KMS-11 (cell line): ENCODE measurements around the gene ADAM12.

ENCODE experiments used
- H2AFZ ChIP-seq: fragments of 200-600 bp; sonication (generic); 2 replicates; pipeline ENCODE4 v1.6.1; 2016; ENCODE audit warnings: antibody characterized with exemption, mixed run types, low read depth
- H3K27ac ChIP-seq: fragments of 200-600 bp; sonication (generic); 2 replicates; pipeline ENCODE4 v1.6.1; 2016; ENCODE audit warnings: mild to moderate bottlenecking, mixed run types
- H3K27me3 ChIP-seq: fragments of 200-600 bp; sonication (generic); 2 replicates; pipeline ENCODE4 v1.6.1; 2017; ENCODE audit warnings: mild to moderate bottlenecking, low read depth, mixed run types, moderate library complexity; ENCODE audit not compliant: insufficient read depth
- H3K36me3 ChIP-seq: fragments of 200-600 bp; sonication (generic); 2 replicates; pipeline ENCODE4 v1.6.1; 2017; ENCODE audit warnings: mild to moderate bottlenecking, mixed run types; ENCODE audit not compliant: insufficient read depth
- H3K4me1 ChIP-seq: fragments of 200-600 bp; sonication (generic); 2 replicates; pipeline ENCODE4 v1.6.1; 2016; ENCODE audit warnings: mild to moderate bottlenecking, low read depth, mixed run types; ENCODE audit not compliant: poor library complexity, severe bottlenecking
- H3K4me2 ChIP-seq: fragments of 200-600 bp; sonication (generic); 2 replicates; pipeline ENCODE4 v1.7.0; 2016; ENCODE audit warnings: mild to moderate bottlenecking, mixed run types
- H3K4me3 ChIP-seq: fragments of 200-600 bp; sonication (generic); IDR thresholded peaks from 2 replicates; pipeline ENCODE4 v1.6.1; 2017; ENCODE audit warnings: low read depth, low read length, mixed read lengths; ENCODE audit not compliant: insufficient read depth
- H3K79me2 ChIP-seq: fragments of 200-600 bp; sonication (generic); 2 replicates; pipeline ENCODE4 v1.6.1; 2016; ENCODE audit warnings: low read depth, mixed run types; ENCODE audit not compliant: insufficient read depth
- H3K9ac ChIP-seq: fragments of 200-600 bp; sonication (generic); 2 replicates; pipeline ENCODE4 v1.6.1; 2016; ENCODE audit warnings: mild to moderate bottlenecking, mixed run types
- H4K20me1 ChIP-seq: fragments of 200-600 bp; sonication (generic); 2 replicates; pipeline ENCODE4 v1.6.1; 2016; ENCODE audit warnings: mild to moderate bottlenecking, mixed run types; ENCODE audit not compliant: insufficient read depth
- TF ChIP-seq, protein P1 (sequence below): fragments of 200-600 bp; sonication (generic); conservative IDR thresholded peaks from 2 replicates; pipeline ENCODE4 v1.6.1; 2017; ENCODE audit warnings: low read depth, mild to moderate bottlenecking, antibody characterized with exemption, low read length, moderate library complexity, mixed read lengths

Gene ADAM12

DNA sequence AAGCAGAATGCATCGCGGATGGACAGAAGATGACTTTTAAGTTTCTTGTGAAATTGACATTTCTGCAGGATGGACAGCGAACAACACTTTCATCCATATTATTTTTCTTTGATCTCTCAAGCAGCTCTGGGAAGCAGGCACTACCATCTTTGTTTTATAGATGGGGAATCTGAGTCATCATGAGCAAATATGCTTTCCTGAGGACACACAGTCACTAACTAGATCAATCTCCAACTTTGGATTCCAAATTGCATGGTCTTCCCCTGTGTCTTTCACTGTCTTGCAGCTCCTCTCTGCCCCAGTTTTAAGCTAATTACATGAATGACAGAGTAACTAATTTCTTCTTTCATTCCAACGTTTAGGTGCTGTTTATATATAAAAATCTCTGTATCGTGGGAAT is 201.5 kb downstream of the ADAM12 start:
- H3K4me3 ChIP-seq = no peak overlapping the region
- no peak overlapping the region for H3K4me2 ChIP-seq
- no peaks in the 10 kb centered on the region for H3K36me3 ChIP-seq
- no peak overlapping the region for H3K27ac ChIP-seq
- no peaks in the 10 kb centered on the region for H3K4me1 ChIP-seq
- TF ChIP-seq, protein P1, sequence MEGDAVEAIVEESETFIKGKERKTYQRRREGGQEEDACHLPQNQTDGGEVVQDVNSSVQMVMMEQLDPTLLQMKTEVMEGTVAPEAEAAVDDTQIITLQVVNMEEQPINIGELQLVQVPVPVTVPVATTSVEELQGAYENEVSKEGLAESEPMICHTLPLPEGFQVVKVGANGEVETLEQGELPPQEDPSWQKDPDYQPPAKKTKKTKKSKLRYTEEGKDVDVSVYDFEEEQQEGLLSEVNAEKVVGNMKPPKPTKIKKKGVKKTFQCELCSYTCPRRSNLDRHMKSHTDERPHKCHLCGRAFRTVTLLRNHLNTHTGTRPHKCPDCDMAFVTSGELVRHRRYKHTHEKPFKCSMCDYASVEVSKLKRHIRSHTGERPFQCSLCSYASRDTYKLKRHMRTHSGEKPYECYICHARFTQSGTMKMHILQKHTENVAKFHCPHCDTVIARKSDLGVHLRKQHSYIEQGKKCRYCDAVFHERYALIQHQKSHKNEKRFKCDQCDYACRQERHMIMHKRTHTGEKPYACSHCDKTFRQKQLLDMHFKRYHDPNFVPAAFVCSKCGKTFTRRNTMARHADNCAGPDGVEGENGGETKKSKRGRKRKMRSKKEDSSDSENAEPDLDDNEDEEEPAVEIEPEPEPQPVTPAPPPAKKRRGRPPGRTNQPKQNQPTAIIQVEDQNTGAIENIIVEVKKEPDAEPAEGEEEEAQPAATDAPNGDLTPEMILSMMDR = no peak
- no peaks in the 10 kb centered on the region for H3K27me3 ChIP-seq
- no peaks in the 10 kb centered on the region for H4K20me1 ChIP-seq
- no peak overlapping the region for H2AFZ ChIP-seq
- H3K9ac ChIP-seq = no peak overlapping the region
- H3K79me2 ChIP-seq = no peaks in the 10 kb centered on the region

DNA sequence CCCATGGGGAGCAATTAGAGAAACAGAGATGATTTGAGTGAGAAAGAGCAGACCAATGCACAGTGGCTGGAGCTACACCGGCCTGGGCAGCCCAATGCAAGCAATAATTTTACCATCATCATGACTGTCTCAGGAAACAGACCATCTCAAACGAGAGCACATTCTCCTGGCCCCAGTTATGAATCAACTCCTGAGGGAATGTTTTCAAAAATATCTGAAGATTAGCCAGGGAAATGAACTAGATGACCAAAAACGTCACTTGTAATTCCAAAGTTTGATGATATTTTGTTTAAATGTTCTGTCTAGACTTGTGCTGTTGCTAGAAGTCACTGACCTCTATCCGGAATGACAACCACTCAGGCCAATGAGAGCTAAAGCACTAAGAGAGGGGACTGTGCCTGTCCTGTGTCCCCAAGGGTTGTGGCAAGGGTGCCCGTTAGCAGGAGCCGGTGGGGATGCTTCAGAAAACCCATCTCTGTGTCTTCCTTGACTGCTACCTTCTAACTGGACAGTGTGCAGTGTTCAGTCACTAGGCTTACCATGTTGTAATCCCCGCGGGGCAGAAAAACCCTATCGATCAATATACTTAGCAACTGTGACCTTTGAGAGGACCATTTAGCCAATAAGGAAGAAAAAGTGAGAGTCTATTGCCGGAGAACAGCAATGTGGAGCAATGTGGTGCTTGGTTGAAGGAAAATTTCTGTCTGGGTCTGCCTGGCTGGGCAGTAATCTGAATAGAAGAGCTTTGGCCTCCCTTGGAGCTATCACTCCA is 202.4 kb downstream of the ADAM12 start:
- H4K20me1 ChIP-seq = no peaks in the 10 kb centered on the region
- TF ChIP-seq, protein P1 = no peak
- no peak overlapping the region for H3K27ac ChIP-seq
- H3K36me3 ChIP-seq = no peaks in the 10 kb centered on the region
- H2AFZ ChIP-seq = no peak overlapping the region
- no peak overlapping the region for H3K9ac ChIP-seq
- no peak overlapping the region for H3K4me2 ChIP-seq
- no peaks in the 10 kb centered on the region for H3K79me2 ChIP-seq
- no peaks in the 10 kb centered on the region for H3K4me1 ChIP-seq
- no peaks in the 10 kb centered on the region for H3K27me3 ChIP-seq
- H3K4me3 ChIP-seq = no peak overlapping the region

DNA sequence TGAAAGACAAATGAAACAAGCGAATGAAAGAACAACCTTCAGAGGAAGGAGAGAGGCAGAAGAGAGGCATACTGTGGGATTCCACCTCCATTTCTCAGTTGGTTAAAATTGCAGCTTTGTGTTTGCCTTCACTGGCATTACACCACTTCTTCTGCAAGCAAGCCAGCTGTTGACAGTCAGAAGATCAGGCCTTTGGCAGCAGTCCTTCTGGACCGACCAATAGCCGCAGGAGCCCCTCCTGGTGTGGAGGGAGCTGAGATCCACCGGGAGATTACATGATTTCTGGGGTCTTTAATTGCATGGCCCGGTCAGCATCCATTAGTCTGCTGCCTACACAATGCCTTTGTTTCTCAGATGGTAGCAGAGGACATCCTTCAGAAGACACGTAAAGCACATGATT is 206.7 kb downstream of the ADAM12 start:
- no peak overlapping the region for H3K4me3 ChIP-seq
- TF ChIP-seq, protein P1 = no peak
- no peaks in the 10 kb centered on the region for H3K79me2 ChIP-seq
- H4K20me1 ChIP-seq = no peaks in the 10 kb centered on the region
- no peak overlapping the region for H3K4me2 ChIP-seq
- H3K36me3 ChIP-seq = no peaks in the 10 kb centered on the region
- H3K9ac ChIP-seq = no peak overlapping the region
- H3K27ac ChIP-seq = no peak overlapping the region
- H3K4me1 ChIP-seq = no peaks in the 10 kb centered on the region
- H2AFZ ChIP-seq = no peak overlapping the region
- no peaks in the 10 kb centered on the region for H3K27me3 ChIP-seq

DNA sequence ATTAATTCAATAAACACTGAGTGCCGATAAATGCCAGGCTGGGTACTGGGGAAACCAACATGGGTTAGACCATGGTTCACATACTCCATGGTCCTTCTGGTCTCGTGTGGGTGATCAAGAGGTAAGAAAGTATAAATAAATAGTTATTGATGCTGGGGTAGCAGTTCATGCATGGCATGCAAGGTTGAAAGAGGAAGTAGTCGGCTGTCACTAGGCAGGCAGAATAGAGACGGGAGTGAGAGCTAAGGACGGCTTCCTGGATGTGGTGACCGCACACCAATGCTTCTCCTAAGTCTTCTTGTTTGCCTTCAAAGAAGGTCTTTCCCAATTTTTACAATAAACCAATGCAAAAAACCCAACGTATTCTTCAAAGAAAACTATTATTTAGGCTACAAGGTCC is 208.6 kb downstream of the ADAM12 start:
- Histone ChIP-seq H3K27me3 (no peaks in the 10 kb centered on the region), H3K4me2 (no peak overlapping the region), H3K79me2 (no peaks in the 10 kb centered on the region), H3K36me3 (no peaks in the 10 kb centered on the region), H3K4me3 (no peak overlapping the region), H3K27ac (no peak overlapping the region), H3K4me1 (no peaks in the 10 kb centered on the region), H2AFZ (no peak overlapping the region), H4K20me1 (no peaks in the 10 kb centered on the region), H3K9ac (no peak overlapping the region)
- TF ChIP-seq, protein P1 = no peak
